ENCODE results near the gene COQ10B.

DNA sequence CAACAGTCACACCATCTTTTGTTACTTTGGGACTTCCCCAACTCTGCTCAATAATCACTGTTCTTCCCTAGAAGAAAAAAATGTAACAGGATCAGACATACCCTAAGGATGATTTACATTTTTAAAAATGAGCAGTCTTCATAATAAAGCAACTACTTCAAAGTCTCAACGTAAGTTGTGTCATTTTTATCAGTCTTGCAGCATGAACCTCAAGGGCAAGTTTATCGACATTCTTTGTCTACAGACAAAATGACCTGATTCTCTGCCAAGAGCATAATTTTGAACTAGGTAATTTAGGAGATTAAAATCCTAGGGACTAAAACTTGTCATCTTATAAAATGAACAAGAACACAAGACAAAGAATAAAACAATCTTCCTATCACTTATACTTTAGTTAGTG lies 44.0 kb downstream of the COQ10B start:
- TF ChIP-seq CTCF (IDR thresholded peaks at IDR 0.05) = no peak
- no peak for TF ChIP-seq POLR2A (IDR thresholded peaks at IDR 0.05)
- no peak for TF ChIP-seq POLR2AphosphoS5 (IDR thresholded peaks at IDR 0.05; ENCODE audit: insufficient read depth in 1 of 2, low read depth in 1 of 2)
